PFSK-1 (cell line): ENCODE measurements around the gene MEMO1.

Experiments
- POLR2AphosphoS5 ChIP-seq: IDR thresholded peaks from 2 replicates; pipeline ENCODE4 v1.6.1; 2012; ENCODE audit warnings: low read depth, mild to moderate bottlenecking, control low read depth, low read length, moderate library complexity
- SIN3A ChIP-seq: IDR thresholded peaks from 2 replicates; pipeline ENCODE4 v1.6.1; 2012; ENCODE audit warnings: mild to moderate bottlenecking, low read length, moderate library complexity, borderline replicate concordance; ENCODE audit not compliant: insufficient read depth
- TAF1 ChIP-seq: IDR thresholded peaks from 2 replicates; pipeline ENCODE4 v1.6.1; 2012; ENCODE audit warnings: low read length, control low read depth, borderline replicate concordance; ENCODE audit not compliant: insufficient read depth
- TF ChIP-seq, protein P1 (sequence below), 2 experiments: IDR thresholded peaks; 2 replicates each; pipeline versions ENCODE4 v1.6.1 to v1.8.0; 2011 to 2012; ENCODE audit warnings: low read depth in 2 of 2, low read length in 2 of 2, control low read depth in 1 of 2, inconsistent platforms in 1 of 2, mild to moderate bottlenecking in 1 of 2, moderate library complexity in 1 of 2; ENCODE audit not compliant: insufficient read depth in 1 of 2

DNA sequence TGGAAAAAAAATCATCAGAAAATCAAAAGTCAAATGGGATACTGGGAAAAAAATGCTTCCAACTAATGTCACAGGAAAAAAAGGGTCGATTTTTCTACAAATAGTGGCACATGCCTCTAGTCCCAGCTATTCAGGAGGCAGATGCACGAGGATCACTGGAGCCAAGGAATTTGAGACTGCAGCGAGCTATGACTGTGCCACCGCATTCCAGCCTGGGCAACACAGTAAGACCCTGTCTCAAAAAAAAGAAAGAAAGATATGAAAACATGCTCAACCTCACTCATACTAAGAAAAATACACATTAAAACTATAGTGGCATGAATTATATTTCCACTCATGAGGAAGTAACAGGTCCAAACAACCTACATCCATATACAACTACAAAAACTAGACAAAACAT lies 17.9 kb downstream of the MEMO1 start:
- TF ChIP-seq TAF1 (no peak), POLR2AphosphoS5 (no peak), SIN3A (no peak)
- TF ChIP-seq, protein P1, sequence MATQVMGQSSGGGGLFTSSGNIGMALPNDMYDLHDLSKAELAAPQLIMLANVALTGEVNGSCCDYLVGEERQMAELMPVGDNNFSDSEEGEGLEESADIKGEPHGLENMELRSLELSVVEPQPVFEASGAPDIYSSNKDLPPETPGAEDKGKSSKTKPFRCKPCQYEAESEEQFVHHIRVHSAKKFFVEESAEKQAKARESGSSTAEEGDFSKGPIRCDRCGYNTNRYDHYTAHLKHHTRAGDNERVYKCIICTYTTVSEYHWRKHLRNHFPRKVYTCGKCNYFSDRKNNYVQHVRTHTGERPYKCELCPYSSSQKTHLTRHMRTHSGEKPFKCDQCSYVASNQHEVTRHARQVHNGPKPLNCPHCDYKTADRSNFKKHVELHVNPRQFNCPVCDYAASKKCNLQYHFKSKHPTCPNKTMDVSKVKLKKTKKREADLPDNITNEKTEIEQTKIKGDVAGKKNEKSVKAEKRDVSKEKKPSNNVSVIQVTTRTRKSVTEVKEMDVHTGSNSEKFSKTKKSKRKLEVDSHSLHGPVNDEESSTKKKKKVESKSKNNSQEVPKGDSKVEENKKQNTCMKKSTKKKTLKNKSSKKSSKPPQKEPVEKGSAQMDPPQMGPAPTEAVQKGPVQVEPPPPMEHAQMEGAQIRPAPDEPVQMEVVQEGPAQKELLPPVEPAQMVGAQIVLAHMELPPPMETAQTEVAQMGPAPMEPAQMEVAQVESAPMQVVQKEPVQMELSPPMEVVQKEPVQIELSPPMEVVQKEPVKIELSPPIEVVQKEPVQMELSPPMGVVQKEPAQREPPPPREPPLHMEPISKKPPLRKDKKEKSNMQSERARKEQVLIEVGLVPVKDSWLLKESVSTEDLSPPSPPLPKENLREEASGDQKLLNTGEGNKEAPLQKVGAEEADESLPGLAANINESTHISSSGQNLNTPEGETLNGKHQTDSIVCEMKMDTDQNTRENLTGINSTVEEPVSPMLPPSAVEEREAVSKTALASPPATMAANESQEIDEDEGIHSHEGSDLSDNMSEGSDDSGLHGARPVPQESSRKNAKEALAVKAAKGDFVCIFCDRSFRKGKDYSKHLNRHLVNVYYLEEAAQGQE (IDR thresholded peaks at IDR 0.05; ENCODE audit: insufficient read depth in 1 of 2, low read depth in 2 of 2, low read length in 2 of 2): no peak
